Activated naive CD4-positive, alpha-beta T cell treated with Interleukin-2 at 50 U/mL for 16 hours (primary cell): ENCODE results near the gene RAC2.
"Not testable (repeated sequence)": the region's sequence is repeated elsewhere in the genome, so short reads cannot be mapped to it uniquely, and the experiment has no call there.

Experiments
- DNase-seq: peaks from one replicate; pipeline ENCODE4 v3.0.0-alpha.2; 2020

Gene RAC2

DNA sequence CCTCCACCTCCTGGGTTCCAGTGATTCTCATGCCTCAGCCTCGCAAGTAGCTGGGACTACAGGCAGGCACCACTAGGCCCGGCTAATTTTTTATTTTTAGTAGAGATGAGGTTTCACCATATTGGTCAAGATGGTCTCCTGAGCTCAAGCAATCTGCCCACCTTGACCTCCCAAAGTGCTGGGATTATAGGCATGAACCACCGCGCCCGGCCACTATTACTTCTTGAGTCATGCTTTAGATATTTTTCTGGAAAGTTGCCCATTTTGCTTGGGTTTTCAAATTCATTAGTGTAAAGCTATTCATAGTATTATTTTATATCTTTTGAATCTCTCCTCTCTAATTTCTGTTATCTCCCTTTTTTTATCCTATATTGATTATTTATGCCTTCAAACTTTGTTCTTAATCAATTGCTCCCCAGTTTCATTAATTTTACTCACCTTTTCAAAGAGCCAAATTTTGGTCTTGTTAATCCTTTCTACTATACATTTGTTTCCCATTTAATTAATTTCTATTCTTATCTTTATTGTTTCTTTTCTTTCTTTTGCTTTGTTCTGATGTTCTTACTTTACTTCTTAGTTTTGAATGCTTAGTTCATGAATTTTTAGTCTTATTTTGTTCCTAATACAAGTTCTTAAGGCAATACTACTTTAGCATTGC lies 10.3 kb upstream of the RAC2 start:
- no peak for DNase-seq

- DNase-seq: no peak
Observed at GRCh38 chr22:37253126-37253660, 9.1 kb upstream of the RAC2 start.

GRCh38 chr22:37251836-37252235 lies 7.8 kb upstream of the RAC2 start:
- not testable (repeated sequence) for DNase-seq

DNA sequence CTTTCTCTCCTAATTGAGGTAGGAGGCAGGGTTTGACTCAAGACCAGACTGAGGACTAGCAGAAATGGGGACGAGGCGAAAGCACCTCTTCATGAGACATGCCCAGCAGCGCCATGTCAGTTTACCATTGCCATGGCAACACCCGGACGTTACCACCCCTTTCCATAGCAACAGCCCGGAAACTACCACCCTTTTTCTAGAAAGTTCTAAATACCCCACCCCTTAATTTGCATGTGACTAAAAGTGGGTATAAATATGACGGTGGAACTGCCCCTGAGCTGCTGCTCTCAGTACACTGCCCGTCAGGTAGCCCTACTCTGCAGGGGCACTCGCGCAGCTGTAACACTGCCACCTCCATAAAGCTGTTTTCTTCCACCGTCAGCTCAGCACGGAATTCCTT lies 5.9 kb upstream of the RAC2 start:
- DNase-seq: no peak

DNA sequence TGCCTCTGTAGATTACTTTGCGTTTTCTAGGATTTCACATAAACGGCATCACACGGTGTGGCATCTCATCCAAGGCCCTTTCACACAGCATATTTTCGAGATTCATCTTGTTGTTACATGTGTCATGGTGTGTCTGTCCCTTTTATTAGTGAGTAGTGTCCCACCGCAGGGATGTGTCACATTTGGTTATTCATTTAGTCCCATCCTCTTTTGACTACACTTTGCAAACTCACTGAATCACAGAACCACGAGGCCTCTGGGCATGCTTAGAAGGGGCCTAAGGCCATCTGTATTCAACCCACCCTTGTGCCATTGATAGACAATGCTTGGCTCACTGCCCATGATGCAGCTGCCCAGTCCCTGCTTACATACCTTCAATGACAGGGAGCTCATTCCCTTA lies 4.2 kb upstream of the RAC2 start:
- DNase-seq: no peak

GRCh38 chr22:37245740-37246139 lies 1.7 kb upstream of the RAC2 start:
- DNase-seq: no peak

DNA sequence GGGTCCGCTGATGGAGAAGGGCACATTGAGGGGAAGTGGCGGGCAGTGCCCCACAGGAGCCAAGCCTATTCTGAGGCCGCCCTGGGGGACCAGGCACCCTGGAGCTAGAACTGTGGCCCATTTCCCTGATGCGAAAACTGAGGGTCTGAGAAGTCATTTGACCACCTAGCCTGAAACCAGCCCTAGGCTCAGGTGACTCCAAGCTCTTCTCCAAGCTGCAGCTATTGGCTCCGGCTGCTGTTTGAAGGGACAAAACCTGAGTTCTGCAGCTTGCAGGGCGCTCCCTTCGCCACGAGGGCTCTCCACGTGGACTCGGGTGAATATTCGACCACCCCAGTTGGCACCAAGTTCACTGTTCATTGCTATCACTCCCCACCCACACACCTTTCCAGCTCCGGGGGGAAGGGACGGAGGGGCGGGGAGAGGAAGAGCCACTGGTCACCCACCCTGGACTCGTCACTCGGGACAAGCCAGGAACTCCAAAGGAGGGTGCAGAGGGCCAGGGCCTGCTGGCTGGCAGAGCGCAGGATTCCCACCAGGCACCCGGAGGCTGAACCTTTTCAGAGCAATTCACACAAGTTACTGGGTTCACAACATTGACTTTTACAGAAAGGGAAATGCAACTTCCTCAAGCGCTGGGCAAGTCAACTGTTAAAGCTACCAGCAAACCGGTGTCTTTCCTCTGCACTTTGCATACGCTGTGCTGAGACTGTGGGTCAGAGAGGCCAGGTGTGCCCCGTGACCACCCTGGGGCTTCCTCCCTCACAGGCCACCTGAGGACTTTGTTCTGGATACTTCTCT lies 1.1 kb upstream of the RAC2 start:
- no peak for DNase-seq

DNA sequence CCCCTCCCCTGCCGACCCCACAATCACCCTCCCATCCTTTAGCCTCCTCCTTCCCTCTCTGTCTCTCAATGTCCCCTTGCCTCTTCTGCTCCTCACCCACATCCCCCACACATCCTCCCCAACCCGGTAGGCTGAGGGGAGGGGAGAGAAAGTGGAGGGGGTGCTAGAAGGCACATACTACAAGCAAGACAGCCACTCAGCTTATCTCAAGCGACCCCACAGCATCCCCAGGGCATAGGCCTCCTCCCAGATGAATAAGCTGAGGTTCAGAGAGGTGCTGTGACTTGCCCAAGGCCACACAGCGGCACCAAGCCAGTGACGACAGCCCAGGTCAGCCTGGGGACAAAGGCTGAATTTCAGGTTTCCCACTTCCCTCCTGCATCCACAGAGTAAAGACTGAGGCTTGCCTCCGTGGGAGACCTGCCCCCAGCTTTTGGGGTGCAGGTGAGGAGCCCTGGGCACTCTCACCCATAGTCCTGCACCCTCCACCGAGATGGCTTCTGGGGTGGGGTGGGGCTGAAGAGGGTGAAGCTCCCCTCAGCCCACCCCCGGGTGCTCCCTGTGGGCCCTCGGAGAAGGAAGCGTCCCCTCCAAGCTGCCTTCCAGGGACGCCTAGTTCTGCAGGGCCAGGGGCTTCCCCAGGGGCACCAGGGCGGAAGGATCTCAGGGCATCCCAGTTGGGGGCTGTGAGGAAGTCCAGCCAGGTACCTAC lies 511 bp downstream of the RAC2 start:
- no peak for DNase-seq

DNA sequence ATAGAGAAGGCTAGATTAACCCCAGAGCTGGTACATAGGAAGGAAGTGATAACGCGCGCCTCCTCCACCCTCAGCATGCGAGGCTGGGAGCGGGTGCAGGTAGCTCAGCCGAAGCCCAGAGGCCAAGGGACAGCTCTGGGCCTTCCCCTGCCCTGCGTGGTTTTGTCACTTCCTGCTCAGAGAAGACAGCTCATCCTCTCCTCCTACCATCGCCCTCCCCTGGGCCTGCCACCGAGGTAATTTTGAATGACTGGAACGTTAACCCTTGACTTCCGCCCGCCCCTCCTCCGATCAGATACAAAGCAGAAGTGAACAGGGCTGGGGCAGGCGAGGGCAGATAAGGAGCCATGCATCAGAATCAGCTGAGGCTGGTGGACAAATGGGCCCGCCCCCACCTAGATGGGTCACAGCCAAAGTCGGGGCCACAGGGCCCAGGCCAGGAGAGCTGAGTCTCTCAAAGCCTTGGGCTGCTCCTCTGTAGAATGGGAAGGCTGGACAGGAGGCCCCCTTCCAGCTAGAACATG lies 1.6 kb downstream of the RAC2 start:
- DNase-seq: peak; percentile 91

DNA sequence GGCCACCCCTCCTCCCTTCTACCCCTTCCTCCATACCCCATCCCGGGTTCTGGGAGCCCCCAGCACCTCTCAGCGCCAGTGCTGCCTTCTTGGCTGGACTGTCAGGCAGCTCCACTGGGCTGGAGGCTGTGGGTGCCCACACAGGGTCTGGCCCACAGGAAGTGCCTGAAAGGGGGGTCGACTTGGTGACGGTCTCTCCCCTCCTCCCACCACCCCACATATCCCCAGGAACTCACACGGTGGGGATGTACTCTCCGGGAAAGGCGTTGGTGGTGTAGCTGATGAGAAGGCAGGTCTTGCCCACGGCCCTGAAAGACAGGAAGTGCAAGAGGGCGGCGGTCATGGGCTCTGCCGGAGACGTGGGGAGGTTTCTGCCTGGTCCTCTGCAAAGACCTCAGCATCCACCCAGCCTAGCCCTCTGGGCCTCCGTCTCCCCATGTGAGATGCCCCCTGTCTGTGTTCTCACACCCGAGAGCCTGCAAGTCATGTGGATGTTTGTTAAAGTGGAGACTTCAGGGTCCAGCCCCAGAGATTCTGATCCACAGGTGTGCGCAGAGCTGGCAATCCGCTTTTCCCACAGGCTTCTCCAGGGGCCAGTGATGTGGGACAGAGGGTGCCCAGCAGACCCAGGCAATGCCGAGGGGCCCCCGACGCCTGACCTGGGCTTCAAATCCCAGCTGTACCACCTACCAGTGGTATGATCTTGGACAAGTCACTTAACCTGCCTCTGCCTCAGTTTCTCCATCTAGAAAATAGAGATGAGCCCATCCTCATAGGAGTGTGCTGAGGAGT lies 2.5 kb downstream of the RAC2 start:
- peak; percentile 56 for DNase-seq

DNA sequence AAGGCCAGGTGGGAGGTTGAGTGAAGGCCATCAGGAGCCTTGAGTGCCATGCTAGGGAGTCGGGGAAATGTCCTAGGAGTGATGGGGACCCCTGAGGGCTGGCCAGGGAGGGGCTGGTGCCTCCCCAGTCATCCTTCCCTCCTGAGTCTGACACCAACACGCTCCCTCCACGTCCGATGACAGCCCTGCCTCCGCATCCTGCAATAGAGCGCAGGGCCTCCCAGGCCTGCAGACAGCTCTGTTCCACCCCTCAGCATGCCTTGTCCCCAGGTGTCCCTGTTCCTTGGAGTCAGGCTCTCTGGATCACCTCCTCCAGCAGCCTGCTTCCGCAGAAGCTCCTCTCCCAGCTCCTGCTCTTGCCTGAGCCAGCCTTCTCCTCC lies 3.1 kb downstream of the RAC2 start:
- peak; percentile 32 for DNase-seq

- DNase-seq: no peak
Observed at GRCh38 chr22:37240240-37240940, 3.7 kb downstream of the RAC2 start.

- DNase-seq: no peak
Observed at GRCh38 chr22:37239336-37240239, 4.5 kb downstream of the RAC2 start.

DNA sequence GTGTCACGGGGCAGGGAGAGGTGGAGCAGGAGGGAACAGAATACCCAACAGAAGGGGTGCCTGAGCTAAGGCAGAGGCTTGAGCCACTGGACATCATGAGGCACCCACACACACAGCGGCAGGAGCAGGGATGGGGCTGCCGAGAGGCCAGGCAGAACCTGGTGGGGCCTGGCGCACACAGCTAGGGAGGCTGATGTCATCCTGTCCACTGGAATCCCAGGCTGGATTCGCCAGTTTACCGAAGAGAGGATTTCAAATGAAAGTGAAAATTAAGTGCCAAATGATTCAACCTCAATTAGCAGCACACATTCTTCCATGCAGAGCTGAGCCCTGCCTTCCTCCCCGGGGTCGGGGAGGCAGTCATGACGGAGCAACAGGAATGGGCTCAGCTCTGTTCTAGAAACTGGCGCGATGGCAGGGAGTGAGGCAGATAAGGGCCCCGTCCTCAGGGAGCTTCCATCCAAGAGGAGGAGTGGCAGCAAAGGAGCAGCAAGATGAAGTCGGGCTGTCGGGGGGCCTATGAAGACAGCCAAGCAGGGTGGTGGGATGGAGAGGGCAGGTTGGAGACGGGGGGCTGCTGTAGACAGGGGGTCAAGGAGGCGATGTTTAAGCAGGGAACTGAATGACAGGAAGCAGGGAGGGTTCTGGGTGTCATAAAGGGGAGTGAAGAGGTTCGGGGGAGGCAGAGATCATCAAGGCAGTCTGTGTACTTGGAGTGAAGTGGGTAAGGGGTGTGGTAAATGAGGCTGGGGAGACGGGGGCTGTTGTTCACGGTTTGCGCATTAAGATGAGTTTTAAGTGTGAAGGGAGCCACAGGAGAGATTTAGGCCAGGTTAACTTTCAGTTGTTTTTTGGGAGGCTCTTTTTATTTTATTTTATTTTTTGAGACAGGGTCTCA lies 6.4 kb downstream of the RAC2 start:
- peak; percentile 8 for DNase-seq

DNA sequence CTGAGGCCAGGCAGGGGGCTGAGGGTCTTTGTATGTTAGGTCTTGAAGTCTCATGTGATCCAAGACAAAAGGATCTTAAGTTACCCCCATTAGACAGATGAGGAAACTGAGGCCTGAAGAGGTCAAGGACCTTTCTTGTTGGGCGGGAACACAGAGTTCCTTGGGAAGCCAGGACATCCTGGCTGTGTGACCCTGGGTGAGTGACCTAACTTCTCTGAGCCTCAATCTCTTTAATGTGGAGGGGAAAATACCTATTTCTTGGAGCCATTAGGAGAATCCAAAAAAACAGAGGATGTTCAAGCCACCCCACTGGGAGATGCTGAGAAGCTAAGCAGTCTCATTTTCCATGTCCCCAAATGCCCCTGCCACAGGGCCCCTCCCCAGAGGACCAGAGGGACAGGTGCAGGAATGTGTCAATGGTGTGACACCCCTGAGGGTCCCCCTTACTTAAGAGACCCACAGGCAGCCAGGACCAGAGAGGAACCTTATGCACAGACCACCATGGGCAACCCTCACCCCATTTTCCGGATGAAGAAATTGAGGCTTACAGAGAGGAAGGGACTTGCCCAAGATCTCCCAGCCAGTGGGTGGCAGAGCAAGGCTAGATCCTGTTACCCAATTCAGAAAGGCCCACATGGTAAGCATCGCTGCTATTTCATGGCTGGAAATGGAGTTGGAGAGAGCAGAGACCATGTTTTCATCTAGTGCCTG lies 8.0 kb downstream of the RAC2 start:
- no peak for DNase-seq

DNA sequence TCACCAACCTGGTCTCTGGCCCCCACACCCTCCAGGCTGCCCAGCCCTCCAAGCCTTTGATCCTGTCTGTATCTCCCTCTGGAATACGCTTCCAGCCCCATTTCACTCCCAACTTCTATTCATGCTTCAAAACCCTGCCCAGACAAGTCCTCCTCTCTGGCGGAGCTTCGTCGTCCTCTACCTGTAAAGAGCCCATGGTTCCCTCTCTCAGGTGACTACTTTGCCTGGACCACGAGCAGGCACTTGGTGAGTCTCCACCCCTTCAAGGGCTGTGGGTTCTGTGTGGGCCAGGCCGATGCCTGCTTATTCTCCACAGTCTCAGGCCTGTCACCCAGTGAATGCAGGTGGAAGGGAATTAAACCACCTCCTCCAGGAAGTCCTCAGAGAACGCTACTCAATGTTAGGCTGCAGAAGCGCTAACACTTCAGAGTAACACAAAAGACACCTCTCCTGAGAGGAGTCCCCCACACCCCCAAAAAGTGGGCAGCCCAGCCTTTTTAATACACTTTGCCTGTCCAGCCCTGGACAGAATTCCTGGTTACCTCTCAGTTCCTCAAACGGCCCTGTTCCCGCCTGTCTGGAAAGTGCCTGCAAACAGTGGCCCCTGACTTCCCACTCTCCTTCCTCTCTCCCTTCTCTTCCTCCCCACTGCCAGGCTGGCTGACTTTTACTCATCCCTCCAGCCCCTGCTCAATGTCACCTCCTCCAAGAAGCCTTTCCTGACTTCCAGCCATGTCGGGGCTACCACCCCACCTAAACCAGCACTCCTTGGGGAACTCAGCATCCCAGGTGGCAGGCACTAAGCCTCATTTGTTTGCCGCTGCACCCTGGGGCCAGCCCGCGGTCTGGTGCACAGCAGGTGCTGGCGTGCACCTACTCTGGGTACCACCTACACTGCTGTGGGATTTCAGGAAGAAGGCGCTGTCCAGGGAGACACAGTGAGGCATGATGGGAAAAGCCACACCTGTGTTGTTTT lies 9.0 kb downstream of the RAC2 start:
- DNase-seq: no peak

DNA sequence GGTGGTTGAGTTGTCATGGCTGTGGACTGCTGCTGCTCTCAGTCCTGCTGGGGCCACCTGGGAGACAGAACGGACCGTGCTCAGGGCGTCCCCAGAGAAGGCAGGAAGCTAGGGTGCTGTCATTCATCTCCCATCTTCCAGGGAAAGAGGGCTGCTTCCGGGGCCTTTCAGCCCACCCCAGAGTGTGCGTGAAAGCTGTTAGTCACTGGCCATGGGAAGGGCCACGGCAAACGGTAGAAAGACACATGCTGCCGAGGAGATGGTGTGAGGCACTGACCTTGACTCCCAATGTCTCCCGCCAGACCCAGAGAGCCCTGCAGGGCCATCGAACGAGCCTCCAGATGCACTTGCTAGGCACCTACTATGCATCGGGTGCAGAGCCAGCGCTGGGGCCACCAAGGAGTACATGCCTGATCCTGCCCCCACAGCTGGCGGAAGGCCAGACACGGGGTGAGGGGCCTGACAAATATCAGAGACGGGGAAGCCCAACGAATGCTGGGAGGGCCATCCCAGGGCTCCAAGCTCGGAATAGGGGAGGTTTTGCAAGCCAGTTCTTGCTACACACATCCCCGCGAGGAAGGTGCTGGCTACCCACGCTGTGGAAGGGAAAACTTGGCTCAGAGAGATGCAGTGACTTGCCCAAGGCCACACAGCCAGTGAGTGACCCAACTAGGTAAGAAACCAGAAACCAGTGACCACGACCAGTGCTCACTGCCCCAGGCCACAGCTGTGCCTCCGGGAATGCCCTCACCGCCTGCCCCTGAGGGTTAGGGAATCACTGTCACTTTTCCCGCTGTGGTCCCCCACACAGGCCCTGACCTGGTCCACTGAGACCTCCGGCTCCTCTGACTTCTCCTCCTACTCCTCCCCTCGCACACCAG lies 10.1 kb downstream of the RAC2 start:
- no peak for DNase-seq
